Activated CD8-positive, alpha-beta T cell treated with anti-CD3 and anti-CD28 coated beads, Interleukin-2, amount 10 ng/mL, durations not matched to agents 7 days and 5 days (primary cell): Measurements from ENCODE around the gene ACOT6. TPM values are rescaled to one million over a fixed set of nuclear protein-coding genes. Genes with fewer than 3 reads are reported as not detected.
"Not testable (repeated sequence)": the region's sequence is repeated elsewhere in the genome, so short reads cannot be mapped to it uniquely, and the experiment has no call there.

ENCODE experiments used
- ATAC-seq: fragments of 150-1000 bp; cut with Tn5 transposase; one replicate; pipeline ENCODE4 v1.10.0; 2021; ENCODE audit warnings: moderate library complexity
- CTCF ChIA-PET: fragments of 350-600 bp; sonication (Branson Sonifier 250); formaldehyde crosslinking; loops from one replicate; lab custom pipeline; 2021; ENCODE audit warnings: antibody characterized with exemption; lab: Charles Lee
- POLR2A ChIA-PET: fragments of 350-600 bp; sonication (Branson Sonifier 250); formaldehyde crosslinking; loops from one replicate; lab custom pipeline; 2021; ENCODE audit warnings: antibody characterized with exemption; lab: Charles Lee
- DNase-seq: peaks from one replicate; pipeline ENCODE4 v3.0.0-alpha.2; 2020
- H3K27ac Mint-ChIP-seq: one replicate; pipeline ENCODE4 v1.8.0; 2021; ENCODE audit warnings: mild to moderate bottlenecking, mixed read lengths
- H3K27me3 Mint-ChIP-seq: one replicate; pipeline ENCODE4 v1.8.0; 2021; ENCODE audit warnings: low read depth, mixed read lengths
- H3K36me3 Mint-ChIP-seq: one replicate; pipeline ENCODE4 v1.8.0; 2021; ENCODE audit warnings: low read depth, mixed read lengths
- H3K4me1 Mint-ChIP-seq: one replicate; pipeline ENCODE4 v1.8.0; 2021; ENCODE audit warnings: low read depth, mixed read lengths
- H3K4me3 Mint-ChIP-seq: one replicate; pipeline ENCODE4 v1.8.0; 2021; ENCODE audit warnings: mild to moderate bottlenecking, mixed read lengths
- H3K9me3 Mint-ChIP-seq: one replicate; pipeline ENCODE4 v1.8.0; 2022; ENCODE audit warnings: mixed read lengths; ENCODE audit not compliant: insufficient read depth
- total RNA-seq, 2 experiments: library from RNA; stranded (reverse); gene quantifications; one replicate each; pipeline ENCODE4 v1.2.3, GENCODE V29; 2021

The ACOT6 gene
- total RNA-seq, 2 experiments from 2014 or later = not detected

DNA sequence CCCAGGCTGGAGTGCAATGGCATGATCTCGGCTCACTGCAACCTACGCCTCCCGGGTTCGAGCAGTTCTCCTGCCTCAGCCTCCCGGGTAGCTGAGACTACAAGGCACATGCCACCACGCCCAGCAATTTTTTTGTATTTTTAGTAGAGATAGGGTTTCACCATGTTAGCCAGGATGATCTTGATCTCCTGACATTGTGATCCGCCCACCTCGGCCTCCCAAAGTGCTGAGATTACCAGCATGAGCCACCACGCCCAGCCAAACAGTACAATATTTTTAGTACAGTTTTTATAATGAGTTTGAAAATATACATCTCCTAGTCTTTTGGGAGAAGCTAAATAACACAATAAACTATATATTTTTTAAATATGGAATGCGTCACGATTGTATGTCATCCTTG is 46.9 kb downstream of the ACOT6 start:
- H3K27ac Mint-ChIP-seq, H3K4me3 Mint-ChIP-seq, H3K36me3 Mint-ChIP-seq, ATAC-seq, H3K27me3 Mint-ChIP-seq, H3K4me1 Mint-ChIP-seq, CTCF ChIA-PET, DNase-seq, H3K9me3 Mint-ChIP-seq: not testable (repeated sequence)
- POLR2A ChIA-PET = interaction anchor here (0.6 kb wide), 1 partner anchor 374 kb away, joined by 3 read pairs; no protein-coding TSS in a partner anchor

DNA sequence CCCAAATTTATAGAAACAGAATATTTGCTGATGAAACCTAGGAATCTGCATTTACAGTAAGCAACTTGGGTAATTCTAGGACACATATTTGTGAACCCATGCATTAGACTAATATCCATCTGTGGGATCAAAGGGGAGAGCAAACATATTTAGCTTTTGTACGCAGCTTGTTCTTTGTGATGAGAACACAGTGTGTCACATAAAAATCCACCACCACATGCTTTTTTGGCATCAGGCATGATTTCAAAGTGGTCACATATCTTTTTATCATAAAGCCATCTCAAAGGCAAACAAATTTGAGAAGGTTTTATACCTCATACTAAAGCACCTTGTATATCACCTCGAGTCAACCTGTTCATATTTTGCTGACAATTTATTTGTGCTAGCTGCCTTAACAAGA is 48.2 kb downstream of the ACOT6 start:
- CTCF ChIA-PET = no interaction called here
- Mint-ChIP-seq H3K9me3 (no peaks in the 10 kb centered on the region), H3K36me3 (no peaks in the 10 kb centered on the region), H3K4me1 (no peaks in the 10 kb centered on the region), H3K27ac (no peak overlapping the region), H3K4me3 (no peak overlapping the region), H3K27me3 (no peaks in the 10 kb centered on the region)
- POLR2A ChIA-PET = no interaction called here
- DNase-seq (no peak), ATAC-seq (no peak)

DNA sequence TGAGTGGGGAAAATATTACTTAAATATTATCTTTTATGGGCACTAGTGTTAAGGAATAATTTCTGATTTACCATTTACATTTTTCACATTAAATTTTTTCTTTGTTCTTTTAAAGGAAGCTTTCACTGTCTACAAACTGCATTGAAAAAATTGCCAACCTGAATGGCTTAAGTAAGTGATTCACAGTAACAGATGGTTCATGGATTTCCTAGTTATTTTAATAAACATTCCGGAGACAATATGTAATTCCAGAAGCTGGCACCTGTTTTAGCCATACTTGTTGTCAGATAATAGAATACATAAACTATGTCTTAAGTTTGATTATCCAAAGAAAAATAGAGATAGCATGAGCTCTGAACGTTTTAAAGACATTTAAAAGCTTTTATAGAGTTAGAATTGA is 49.6 kb downstream of the ACOT6 start:
- CTCF ChIA-PET = interaction anchor here (0.8 kb wide), 1 partner anchor 93 kb away, joined by 3 read pairs; the partner anchor contains the start of gene ACOT2
- no peaks in the 10 kb centered on the region for H3K27me3 Mint-ChIP-seq
- POLR2A ChIA-PET = no interaction called here
- H3K4me1 Mint-ChIP-seq = no peaks in the 10 kb centered on the region
- no peak for DNase-seq
- no peaks in the 10 kb centered on the region for H3K9me3 Mint-ChIP-seq
- H3K27ac Mint-ChIP-seq = no peak overlapping the region
- no peak for ATAC-seq
- H3K36me3 Mint-ChIP-seq = no peaks in the 10 kb centered on the region
- H3K4me3 Mint-ChIP-seq = no peak overlapping the region

DNA sequence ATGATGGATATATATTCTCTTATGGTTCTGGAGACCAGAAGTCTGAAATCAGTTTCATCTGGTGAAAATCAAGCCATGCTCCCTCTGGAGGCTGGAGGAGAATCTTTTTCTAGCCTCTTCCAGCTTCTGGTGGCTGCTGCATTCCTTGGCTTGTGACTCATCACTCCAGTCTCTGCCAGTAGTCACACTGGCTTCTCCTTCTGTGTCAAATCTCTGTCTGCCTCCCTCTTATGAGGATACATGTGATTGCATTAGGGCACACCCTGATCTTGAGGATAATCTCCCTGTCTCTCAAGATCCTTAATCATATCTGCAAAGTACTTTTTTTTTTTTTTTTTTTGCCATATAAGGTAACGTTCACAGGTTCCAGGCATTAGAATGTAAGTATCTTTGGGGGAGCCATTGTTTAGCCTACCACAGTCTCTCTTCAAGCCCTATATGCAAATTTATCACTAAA is 50.2 kb downstream of the ACOT6 start:
- H3K36me3 Mint-ChIP-seq = no peaks in the 10 kb centered on the region
- H3K9me3 Mint-ChIP-seq = no peaks in the 10 kb centered on the region
- ATAC-seq (no peak), DNase-seq (no peak)
- CTCF ChIA-PET = interaction anchor here (0.8 kb wide), 1 partner anchor 94 kb away, joined by 3 read pairs; the partner anchor contains the start of gene ACOT2
- no peak overlapping the region for H3K4me3 Mint-ChIP-seq
- POLR2A ChIA-PET = no interaction called here
- H3K27ac Mint-ChIP-seq = no peak overlapping the region
- H3K4me1 Mint-ChIP-seq = no peaks in the 10 kb centered on the region
- H3K27me3 Mint-ChIP-seq = no peaks in the 10 kb centered on the region

DNA sequence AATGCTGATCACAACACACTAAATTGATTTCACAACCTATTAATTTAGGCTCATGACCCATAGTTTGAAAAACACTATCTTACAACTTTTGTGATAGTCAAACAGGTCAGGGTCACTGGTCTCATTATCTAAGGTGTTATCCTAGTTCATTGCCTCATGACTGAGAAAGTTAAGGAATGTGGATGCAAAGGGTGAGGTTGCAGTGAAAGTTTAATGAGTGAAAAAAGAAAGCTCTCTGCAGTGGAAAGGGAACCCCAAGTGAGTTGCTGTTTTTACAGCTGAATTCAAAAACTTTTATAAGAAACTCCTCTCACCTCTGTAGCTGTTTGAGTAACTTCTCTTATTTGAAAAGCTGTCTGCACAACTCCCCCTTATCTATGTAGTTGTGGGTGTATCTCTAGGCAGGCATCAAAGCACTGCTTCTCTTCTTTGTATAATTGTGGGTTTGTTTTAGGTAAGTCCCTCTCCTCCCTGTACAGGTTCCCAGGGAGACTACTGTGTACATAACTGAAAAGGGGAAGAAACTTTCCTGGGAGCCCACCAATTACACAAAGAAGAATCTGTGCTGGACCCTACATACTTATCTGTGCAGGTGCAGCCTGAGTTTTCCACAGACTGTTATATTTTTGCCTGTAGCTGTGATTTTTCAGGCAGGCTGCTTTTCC is 51.4 kb downstream of the ACOT6 start:
- ChIA-PET CTCF (interaction anchor here (1.0 to 1.2 kb wide), 2 partner anchors 13 to 155 kb away, joined by 3 to 4 read pairs; no protein-coding TSS in a partner anchor), POLR2A (no interaction called here)
- Mint-ChIP-seq H3K4me1 (no peaks in the 10 kb centered on the region), H3K4me3 (no peak overlapping the region), H3K27ac (no peak overlapping the region), H3K36me3 (no peaks in the 10 kb centered on the region), H3K9me3 (no peaks in the 10 kb centered on the region), H3K27me3 (no peaks in the 10 kb centered on the region)
- no peak for ATAC-seq
- DNase-seq = no peak

DNA sequence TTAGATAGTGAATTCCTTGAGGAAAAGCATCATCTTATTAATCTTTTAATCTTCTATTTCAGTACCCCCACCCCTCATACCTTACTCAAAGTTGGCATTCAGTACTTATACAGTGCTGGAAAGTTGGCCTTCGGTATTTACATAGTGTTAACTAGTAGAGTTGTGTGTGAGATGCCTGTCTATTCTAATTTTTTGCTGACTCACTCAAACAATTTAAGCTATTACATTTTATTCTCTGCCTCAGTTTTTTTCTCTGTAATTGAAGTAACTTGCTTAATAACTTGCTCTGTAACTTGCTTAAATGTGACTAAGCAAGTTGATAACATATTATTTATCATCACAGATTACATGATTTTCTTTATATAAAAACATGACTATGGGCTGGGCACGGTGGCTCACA is 52.8 kb downstream of the ACOT6 start:
- Mint-ChIP-seq H3K9me3 (no peaks in the 10 kb centered on the region), H3K27ac (no peak overlapping the region), H3K4me3 (no peak overlapping the region), H3K4me1 (no peaks in the 10 kb centered on the region), H3K36me3 (no peaks in the 10 kb centered on the region), H3K27me3 (no peaks in the 10 kb centered on the region)
- DNase-seq (no peak), ATAC-seq (no peak)
- ChIA-PET CTCF (interaction anchor here (1.1 kb wide), 1 partner anchor 18 kb away, joined by 3 read pairs; no protein-coding TSS in a partner anchor), POLR2A (no interaction called here)

DNA sequence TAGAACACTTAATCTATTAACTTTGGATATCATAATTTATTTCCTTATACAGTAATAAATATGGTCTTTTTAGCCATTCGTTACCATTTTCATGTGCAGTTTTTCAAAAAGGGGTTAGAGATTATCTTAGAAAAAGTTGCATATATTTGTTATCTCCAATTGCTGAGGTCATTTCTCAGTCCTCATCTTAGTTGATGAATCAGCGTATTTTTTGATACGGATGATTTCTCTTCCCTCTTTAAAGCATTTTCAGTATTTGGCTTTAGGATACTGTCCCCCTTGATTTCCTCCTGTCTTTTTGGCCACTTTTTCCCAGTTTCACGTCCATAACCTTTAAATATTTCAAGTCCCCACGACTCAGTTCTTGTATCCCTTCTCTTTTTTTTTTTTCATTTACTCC is 54.3 kb downstream of the ACOT6 start:
- Mint-ChIP-seq H3K9me3 (no peaks in the 10 kb centered on the region), H3K27ac (no peak overlapping the region), H3K36me3 (no peaks in the 10 kb centered on the region), H3K27me3 (no peaks in the 10 kb centered on the region), H3K4me3 (no peak overlapping the region), H3K4me1 (no peaks in the 10 kb centered on the region)
- DNase-seq (no peak), ATAC-seq (no peak)
- CTCF ChIA-PET = no interaction called here
- POLR2A ChIA-PET = no interaction called here

DNA sequence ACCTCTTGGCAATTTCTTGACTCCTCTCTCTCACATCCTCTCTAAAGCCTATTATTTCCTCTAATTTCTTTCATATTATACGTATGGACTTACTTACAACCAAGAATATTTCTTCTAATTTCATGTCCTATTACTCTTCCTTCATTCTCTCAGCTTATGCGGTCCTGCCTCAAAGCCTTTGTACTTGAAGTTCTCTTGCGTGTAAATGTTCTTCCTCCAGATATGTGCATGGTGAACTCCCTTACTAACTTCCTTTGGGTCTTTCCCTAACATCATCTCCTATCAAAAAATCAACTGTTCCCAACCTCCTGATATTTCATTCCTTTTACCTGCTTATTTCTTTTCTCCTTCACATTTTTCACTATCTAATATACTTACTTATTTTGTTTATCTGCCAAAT is 55.5 kb downstream of the ACOT6 start:
- DNase-seq = no peak
- POLR2A ChIA-PET = no interaction called here
- Mint-ChIP-seq H3K4me1 (no peaks in the 10 kb centered on the region), H3K36me3 (no peaks in the 10 kb centered on the region), H3K27ac (no peak overlapping the region), H3K4me3 (no peak overlapping the region), H3K9me3 (no peaks in the 10 kb centered on the region), H3K27me3 (no peaks in the 10 kb centered on the region)
- CTCF ChIA-PET = no interaction called here
- no peak for ATAC-seq

Other genes with a start within 250 kb of the ACOT6 start
- gene NUMB, start 154.0 kb upstream of the ACOT6 start, total RNA-seq = 10 to 100 TPM; 37.7 to 40.2 TPM
- gene RIOX1, start 121.6 kb upstream of the ACOT6 start, total RNA-seq = 10 to 100 TPM; 22.2 to 22.8 TPM
- gene ACOT1, start 75.4 kb upstream of the ACOT6 start, total RNA-seq = 1 to 10 TPM; 2.0 to 3.2 TPM
- gene HEATR4, start 53.6 kb upstream of the ACOT6 start, total RNA-seq = not detected
- gene ACOT2, start 43.3 kb upstream of the ACOT6 start, total RNA-seq = 10 to 100 TPM; 10.9 to 11.3 TPM
- gene ACOT4, start 20.6 kb upstream of the ACOT6 start, total RNA-seq = 1 to 10 TPM; 1.2 to 1.3 TPM
- 1 to 10 TPM; 5.7 to 6.3 TPM for gene DNAL1, start 32.5 kb downstream of the ACOT6 start, total RNA-seq
- 10 to 100 TPM; 24.4 to 25.6 TPM for gene PNMA1, start 101.9 kb downstream of the ACOT6 start, total RNA-seq
- gene PTGR2, start 239.3 kb downstream of the ACOT6 start, total RNA-seq = 1 to 10 TPM; 1.4 to 1.8 TPM